ENCODE data around the gene RELN. TPM values are rescaled to one million over a fixed set of nuclear protein-coding genes. Genes with fewer than 3 reads are reported as not detected.

Gene RELN
- total RNA-seq, 1 experiment from 2014 or later, result 0.02 TPM

DNA sequence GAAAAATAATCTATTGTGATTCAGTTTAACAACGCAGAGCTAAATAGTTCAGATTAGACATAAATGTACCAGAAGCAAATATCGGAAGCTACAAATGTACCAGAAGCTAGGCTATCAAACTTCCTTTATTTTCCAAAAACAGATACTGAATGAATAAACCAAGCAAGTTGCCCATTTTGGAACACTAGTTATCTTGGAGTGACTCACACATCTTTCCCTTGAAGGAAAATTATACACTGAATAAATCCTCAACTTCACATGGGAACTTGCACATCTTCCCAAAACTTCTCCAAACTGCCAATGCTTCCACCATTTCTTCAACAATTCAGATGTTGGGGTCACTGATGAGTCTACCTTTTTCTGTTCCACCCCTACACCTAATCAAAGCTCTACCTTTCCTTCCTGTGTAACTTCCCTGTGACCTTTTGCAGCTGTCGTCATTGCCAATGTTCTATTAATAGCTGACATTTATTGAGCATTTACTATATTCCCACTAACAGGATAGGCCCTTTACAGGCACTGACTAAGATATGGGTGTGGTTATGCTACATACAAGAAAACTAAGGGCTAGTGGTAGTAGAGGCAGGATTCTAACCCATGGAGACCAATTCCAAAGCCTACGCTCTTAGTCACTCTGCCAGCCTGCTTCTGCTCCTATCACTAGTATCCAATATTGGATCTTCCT lies 22.7 kb downstream of the RELN start:
- H3K4me3 Mint-ChIP-seq, result no peak overlapping the region
- no peaks in the 10 kb centered on the region for H3K9me3 ChIP-seq (ENCODE audit: control insufficient read depth, low read depth, low read length)
- TF ChIP-seq, protein P1, sequence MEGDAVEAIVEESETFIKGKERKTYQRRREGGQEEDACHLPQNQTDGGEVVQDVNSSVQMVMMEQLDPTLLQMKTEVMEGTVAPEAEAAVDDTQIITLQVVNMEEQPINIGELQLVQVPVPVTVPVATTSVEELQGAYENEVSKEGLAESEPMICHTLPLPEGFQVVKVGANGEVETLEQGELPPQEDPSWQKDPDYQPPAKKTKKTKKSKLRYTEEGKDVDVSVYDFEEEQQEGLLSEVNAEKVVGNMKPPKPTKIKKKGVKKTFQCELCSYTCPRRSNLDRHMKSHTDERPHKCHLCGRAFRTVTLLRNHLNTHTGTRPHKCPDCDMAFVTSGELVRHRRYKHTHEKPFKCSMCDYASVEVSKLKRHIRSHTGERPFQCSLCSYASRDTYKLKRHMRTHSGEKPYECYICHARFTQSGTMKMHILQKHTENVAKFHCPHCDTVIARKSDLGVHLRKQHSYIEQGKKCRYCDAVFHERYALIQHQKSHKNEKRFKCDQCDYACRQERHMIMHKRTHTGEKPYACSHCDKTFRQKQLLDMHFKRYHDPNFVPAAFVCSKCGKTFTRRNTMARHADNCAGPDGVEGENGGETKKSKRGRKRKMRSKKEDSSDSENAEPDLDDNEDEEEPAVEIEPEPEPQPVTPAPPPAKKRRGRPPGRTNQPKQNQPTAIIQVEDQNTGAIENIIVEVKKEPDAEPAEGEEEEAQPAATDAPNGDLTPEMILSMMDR (conservative IDR thresholded peaks at IDR 0.05), result no peak
- no peak overlapping the region for H3K4me2 ChIP-seq (ENCODE audit: insufficient read depth, insufficient read length, low read length)
- H2BK5ac ChIP-seq (ENCODE audit: insufficient read length, low read length), result no peak overlapping the region
- no peak overlapping the region for H4K91ac ChIP-seq (ENCODE audit: insufficient read length, low read depth, low read length)
- no peaks in the 10 kb centered on the region for H3K36me3 Mint-ChIP-seq (ENCODE audit: insufficient read depth in 1 of 3, low read depth in 3 of 3)
- DNase-seq, result no peak
- H4K8ac ChIP-seq (replicated peaks; ENCODE audit: insufficient read length, low read depth, low read length), result no peak overlapping the region
- no peaks in the 10 kb centered on the region for H3K27me3 ChIP-seq (ENCODE audit: insufficient read depth, low read length)
- H3K79me1 ChIP-seq (ENCODE audit: insufficient read depth, low read depth, low read length, poor library complexity, severe bottlenecking), result no peaks in the 10 kb centered on the region
- H2BK20ac ChIP-seq (ENCODE audit: low read depth, low read length, poor library complexity, severe bottlenecking), result no peak overlapping the region
- no peak overlapping the region for H3K9ac ChIP-seq (ENCODE audit: extremely low read depth, insufficient read length, low read length)
- no peaks in the 10 kb centered on the region; the same call in 1 of the 2 replicates for H3K4me1 ChIP-seq (ENCODE audit: insufficient read depth, low read length)
- H3K4me1 Mint-ChIP-seq, result peaks cover 4 to 5% of the 10 kb centered on the region in 2 experiments; a peak in 3 of 4 replicates
- H4K20me1 ChIP-seq (ENCODE audit: control insufficient read depth, insufficient read depth, insufficient read length), result no peaks in the 10 kb centered on the region
- H3K23me2 ChIP-seq (ENCODE audit: insufficient read length, low read depth, low read length, poor library complexity, severe bottlenecking), result no peaks in the 10 kb centered on the region
- H4K5ac ChIP-seq (ENCODE audit: insufficient read length, low read depth, low read length), result no peak overlapping the region
- H2BK12ac ChIP-seq (ENCODE audit: insufficient read length, low read depth, low read length), result no peak overlapping the region
- H3K27ac Mint-ChIP-seq, result no peak overlapping the region
- no CpG with 5 or more reads among the region's 4 CpGs for WGBS (ENCODE audit: extremely low coverage, insufficient read length, low lambda C conversion rate)
- no peak overlapping the region for H2AK5ac ChIP-seq (ENCODE audit: insufficient read length, low read length)
- H3K27me3 Mint-ChIP-seq (ENCODE audit: low read depth), result peaks cover 7% of the 10 kb centered on the region
- no peak overlapping the region for H3K27ac ChIP-seq (ENCODE audit: insufficient read length, low read depth, low read length)
- H3K79me2 ChIP-seq (ENCODE audit: insufficient read depth, low read length), result no peaks in the 10 kb centered on the region
- no peak overlapping the region for H3K23ac ChIP-seq (ENCODE audit: insufficient read length, low read depth, low read length)
- no peak overlapping the region for H2BK15ac ChIP-seq (ENCODE audit: low read depth, low read length)
- H3K18ac ChIP-seq (ENCODE audit: insufficient read length, low read depth, low read length), result no peak overlapping the region
- H3K14ac ChIP-seq (ENCODE audit: insufficient read depth, low read length), result no peak overlapping the region
- no peak overlapping the region for H2BK120ac ChIP-seq (ENCODE audit: low read depth, low read length, poor library complexity, severe bottlenecking)
- H3K4ac ChIP-seq (ENCODE audit: low read depth, low read length), result no peak overlapping the region
- no peak overlapping the region for H3T11ph ChIP-seq (ENCODE audit: low read length)
- H2AFZ ChIP-seq (ENCODE audit: low read length), result no peak overlapping the region
- no peak overlapping the region for H3K56ac ChIP-seq (ENCODE audit: insufficient read length, low read depth, low read length)
- H3K9me3 Mint-ChIP-seq, result no peaks in the 10 kb centered on the region; a peak in 1 of 5 replicates

Data from H9 (cell line).